ENCODE data around the gene NRG2. TPM values are rescaled to one million over a fixed set of nuclear protein-coding genes. Genes with fewer than 3 reads are reported as not detected.

The NRG2 gene
- total RNA-seq, 1 experiment from 2014 or later: 0.91 TPM

DNA sequence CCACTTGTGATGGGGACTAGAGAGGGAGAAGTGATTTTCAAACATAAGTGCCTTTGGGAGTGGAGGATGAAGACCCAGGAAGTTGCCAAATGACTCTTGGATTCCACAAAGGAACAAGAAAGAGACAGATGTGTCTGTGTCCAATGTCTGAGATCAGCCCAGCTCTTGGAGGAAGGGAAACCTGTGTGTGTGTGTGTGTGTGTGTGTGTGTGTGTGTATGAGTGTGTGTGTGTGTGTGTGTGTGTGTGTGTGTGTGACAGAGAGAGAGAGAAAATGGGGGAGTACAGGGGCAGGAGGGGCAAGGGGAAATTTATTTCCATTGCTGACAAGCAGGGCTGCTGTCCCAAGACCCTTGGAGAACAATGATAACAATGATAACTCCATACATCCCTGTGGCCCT lies 175.5 kb downstream of the NRG2 start:
- H3K79me2 ChIP-seq (ENCODE audit: insufficient read depth, low read length): no peaks in the 10 kb centered on the region
- ChIA-PET CTCF (interaction anchor here (1.2 to 3.0 kb wide), 2 partner anchors 80 to 102 kb away, joined by 5 to 13 read pairs; no protein-coding TSS in a partner anchor), RAD21 (ENCODE audit: low non-redundant PET in 1 of 2, low total read pairs in 2 of 2, uncharacterized antibody in 2 of 2, unreplicated experiment in 2 of 2) (no interaction called here), POLR2A (no interaction called here)
- no peak overlapping the region for H3K4me2 ChIP-seq (ENCODE audit: low read length)
- intact Hi-C loops (cut with micrococcal nuclease): no loop called here
- TF ChIP-seq ELF1 (IDR thresholded peaks at IDR 0.05; ENCODE audit: borderline replicate concordance, low read depth) (no peak), POLR2AphosphoS5 (IDR thresholded peaks at IDR 0.05; ENCODE audit: low read depth, low read length) (no peak), SP1 (IDR thresholded peaks at IDR 0.05; ENCODE audit: low read depth) (no peak), EGR1 (IDR thresholded peaks at IDR 0.05; ENCODE audit: low read depth) (no peak), ZNF274 (IDR thresholded peaks at IDR 0.05; ENCODE audit: low read depth, low read length) (no peak), FOSL1 (IDR thresholded peaks at IDR 0.05; ENCODE audit: low read depth) (no peak)
- TF ChIP-seq, protein P1, sequence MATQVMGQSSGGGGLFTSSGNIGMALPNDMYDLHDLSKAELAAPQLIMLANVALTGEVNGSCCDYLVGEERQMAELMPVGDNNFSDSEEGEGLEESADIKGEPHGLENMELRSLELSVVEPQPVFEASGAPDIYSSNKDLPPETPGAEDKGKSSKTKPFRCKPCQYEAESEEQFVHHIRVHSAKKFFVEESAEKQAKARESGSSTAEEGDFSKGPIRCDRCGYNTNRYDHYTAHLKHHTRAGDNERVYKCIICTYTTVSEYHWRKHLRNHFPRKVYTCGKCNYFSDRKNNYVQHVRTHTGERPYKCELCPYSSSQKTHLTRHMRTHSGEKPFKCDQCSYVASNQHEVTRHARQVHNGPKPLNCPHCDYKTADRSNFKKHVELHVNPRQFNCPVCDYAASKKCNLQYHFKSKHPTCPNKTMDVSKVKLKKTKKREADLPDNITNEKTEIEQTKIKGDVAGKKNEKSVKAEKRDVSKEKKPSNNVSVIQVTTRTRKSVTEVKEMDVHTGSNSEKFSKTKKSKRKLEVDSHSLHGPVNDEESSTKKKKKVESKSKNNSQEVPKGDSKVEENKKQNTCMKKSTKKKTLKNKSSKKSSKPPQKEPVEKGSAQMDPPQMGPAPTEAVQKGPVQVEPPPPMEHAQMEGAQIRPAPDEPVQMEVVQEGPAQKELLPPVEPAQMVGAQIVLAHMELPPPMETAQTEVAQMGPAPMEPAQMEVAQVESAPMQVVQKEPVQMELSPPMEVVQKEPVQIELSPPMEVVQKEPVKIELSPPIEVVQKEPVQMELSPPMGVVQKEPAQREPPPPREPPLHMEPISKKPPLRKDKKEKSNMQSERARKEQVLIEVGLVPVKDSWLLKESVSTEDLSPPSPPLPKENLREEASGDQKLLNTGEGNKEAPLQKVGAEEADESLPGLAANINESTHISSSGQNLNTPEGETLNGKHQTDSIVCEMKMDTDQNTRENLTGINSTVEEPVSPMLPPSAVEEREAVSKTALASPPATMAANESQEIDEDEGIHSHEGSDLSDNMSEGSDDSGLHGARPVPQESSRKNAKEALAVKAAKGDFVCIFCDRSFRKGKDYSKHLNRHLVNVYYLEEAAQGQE (IDR thresholded peaks at IDR 0.05; ENCODE audit: low read depth): no peak
- BruUV-seq (replicated peaks): no TSS peak
- no peaks in the 10 kb centered on the region; a peak in 1 of 4 replicates for H3K4me1 ChIP-seq (ENCODE audit: control insufficient read depth in 1 of 2, insufficient read depth in 2 of 2, low read length in 2 of 2)
- H3K27me3 ChIP-seq (ENCODE audit: insufficient read depth, low read length): no peaks in the 10 kb centered on the region
- no peak overlapping the region for H3K27ac ChIP-seq (ENCODE audit: low read depth, low read length)
- H3K9me3 ChIP-seq (ENCODE audit: control insufficient read depth in 1 of 2, insufficient read depth in 1 of 2, low read depth in 1 of 2, low read length in 2 of 2): no peaks in the 10 kb centered on the region
- H4K20me1 ChIP-seq (ENCODE audit: insufficient read depth): no peaks in the 10 kb centered on the region
- no peak overlapping the region for H3K4me3 ChIP-seq (replicated peaks in 1 of 2; ENCODE audit: low read depth in 1 of 2, low read length in 2 of 2)
- no peaks in the 10 kb centered on the region for H3K9me2 ChIP-seq (ENCODE audit: insufficient read depth)
- no peak for DNase-seq (ENCODE audit: low read depth, low spot score)
- no peak overlapping the region for H3K9ac ChIP-seq (ENCODE audit: low read length)
- no peaks in the 10 kb centered on the region for H3K36me3 ChIP-seq (ENCODE audit: control insufficient read depth in 1 of 2, insufficient read depth in 2 of 2, low read length in 2 of 2)
- no peak for ATAC-seq
- no peak overlapping the region for H2AFZ ChIP-seq (ENCODE audit: low read depth, low read length, poor library complexity, severe bottlenecking)
